HG03066 (cell line): ENCODE measurements around the gene TMEM134.

Source experiments
- ATAC-seq: cut with Tn5 transposase; IDR thresholded peaks from one replicate; pipeline ENCODE4 v1.9.1; 2021; ENCODE audit warnings: low read depth; ENCODE audit not compliant: unreplicated experiment

The TMEM134 gene

DNA sequence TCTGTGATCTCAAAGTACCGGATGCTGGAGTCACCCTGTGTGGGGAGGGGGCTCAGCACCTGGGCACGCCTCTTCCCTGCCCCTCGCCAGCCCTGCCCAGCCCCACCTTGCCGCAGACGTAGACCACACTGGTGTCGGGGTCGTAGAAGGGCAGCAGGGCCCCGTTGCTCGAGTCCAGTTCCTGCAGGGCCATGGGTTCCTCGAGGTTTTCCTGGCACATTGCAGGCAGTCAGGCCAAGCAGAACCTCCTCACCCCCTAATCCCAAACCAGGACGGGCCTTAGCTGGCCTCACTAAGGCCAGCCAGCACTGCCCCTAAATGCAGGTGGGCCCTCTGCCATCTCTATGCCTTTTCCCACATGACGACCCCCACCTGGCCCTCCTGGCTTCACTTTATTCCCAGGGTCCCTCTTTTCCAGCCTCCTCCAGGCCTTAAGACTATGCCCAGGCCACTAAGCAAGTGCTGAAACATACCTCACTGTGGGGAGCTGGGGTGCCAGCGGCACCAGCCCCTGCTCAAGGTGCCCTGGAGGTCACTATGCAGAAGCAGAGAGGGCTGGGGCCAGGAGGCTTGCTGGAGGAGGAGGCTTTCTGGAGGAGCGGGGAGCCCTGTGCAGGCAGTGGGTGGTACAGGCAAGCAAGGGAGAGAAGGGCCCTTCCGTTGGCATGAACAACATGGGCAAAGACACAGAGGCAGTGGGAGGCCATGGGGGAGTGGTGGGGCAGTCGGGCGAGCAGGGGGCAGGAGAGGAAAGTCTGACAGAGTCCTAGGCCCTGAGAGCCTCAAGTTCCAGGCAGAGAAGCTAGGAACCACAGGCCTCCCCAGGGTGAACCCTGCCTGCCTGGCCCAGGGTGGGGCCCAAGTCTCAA, 28.6 kb downstream of the TMEM134 start:
- ATAC-seq: no peak

DNA sequence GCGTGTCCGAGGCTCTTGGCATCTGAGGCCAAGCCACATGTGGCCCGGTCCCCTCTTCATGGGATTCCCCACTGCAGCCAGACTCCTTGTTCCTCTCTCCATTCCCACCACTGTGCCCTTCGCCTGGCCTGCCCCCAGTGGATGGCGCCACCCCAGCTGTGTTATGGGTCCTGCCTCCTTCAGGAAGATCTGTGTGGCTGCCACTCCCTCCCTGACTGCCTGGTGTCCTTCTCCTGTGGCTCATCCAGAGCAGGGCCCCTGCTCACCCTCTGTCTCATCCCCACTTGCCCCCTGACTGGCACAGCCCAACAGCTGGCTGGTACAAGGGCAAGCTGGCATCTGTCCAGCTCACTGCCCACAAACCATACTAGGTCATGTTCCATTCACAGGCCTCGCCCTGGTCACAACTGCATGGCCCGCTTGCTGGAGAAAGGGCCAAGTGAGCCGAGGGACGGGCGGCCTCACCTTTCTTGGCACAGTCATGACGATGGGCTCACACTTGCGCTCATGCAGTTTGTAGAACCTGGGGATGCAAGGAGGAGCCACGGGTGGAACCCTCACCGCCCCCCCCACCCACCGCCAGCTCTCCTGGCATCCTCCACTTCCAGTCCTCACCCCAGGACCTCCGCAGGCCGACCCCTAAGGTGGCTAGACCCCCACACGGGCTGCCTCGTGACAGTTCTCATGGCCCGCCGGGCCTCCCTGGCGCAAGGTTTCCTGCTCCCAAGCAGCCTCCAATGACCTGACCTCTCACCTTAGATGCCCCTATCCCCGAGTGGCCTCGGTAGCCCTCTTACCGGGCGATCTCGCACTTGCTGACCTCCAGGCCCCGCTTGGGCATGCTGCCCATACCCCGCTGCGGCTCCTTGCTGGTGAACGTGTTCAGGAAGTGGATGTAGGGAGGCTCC, 29.5 kb downstream of the TMEM134 start:
- ATAC-seq: no peak

DNA sequence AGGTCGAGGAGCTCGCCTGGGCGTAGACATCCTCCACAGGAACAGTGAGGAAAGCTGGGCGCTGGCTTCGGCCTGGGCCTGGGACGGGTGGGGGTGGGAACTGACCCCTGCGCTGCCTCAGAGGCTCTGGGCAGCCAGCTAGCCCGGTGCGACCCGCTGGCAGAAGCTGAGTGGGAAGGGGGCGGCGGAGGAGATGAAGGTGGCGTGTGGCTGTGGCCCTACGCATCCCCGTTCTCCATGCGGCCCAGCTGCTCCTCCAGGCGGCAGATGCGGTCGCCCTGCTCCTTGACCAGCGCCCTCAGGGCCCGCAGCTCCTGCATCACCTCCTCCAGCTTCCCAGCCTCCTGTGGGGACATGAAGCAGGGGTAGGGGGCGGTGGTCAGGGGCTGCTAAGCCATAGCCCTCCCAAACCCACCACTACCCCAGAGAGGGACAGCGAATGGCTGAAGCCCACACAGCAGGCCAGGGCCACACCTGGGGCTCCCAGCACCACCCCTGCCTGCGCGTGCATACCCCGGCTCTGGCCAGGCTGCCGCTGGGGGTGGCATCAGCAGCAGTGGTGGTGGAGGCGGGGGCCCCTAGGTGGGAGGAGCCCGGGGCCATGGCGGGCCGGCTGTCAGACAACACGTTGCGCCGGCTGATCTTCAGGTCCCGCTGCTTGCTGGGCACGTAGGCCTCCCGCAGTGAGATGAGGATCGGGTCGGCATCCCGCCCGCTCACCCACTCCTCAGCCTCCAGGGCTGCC, 30.7 kb downstream of the TMEM134 start:
- no peak for ATAC-seq

DNA sequence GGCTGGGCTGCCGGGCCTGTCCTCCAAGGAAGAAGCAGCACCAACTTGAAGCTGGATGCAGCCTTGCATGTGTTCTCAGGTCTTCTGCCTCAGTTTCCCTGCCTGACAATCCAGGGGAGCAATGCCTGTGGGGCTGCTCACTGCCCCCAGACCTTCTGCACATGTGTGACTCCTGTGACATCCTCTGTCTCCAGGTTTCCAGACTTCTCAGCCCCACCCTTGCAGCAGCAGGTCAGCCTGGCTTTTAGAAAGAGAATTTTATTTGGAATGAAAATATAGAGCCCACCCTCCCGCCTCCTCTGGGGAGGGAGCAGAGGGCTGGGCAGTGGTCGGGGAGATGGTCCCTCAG, 31.3 kb downstream of the TMEM134 start:
- ATAC-seq: no peak

DNA sequence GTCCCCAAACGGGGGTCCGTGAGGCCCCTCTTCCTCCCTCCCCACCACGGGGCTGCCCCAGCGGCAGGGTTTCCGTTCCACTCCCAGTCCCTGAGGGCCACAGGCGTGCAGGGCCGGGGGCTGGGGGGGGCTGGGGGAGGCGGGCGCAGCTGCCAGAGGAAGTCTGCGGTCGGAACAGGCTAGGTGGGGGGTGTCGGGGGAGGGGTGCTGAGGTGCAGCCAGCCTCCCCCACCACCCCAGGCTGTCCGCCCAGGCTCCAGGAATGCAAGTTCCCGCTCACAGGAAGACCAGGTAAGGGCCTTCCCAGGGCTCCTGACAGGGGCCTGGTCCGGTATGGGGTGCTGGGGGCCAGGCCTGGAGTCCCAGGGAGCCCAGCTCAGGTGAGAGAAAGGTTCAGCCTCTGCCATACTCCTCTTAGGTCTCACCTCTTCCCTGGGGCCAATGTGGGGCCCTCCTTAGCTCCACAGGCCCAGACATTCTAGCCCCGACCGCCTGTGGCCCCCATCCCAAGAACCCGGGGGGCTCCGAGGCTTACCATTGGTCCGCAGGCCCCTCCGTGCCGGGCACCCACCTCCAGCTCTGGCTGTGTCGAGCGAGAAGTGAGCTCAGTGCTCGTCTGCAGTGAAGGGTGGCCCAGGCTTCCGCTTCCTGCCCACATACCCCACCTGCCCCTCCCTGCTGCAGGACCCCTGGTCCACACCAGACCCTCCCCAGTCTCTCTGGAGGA, 31.8 kb downstream of the TMEM134 start, which contains the start of gene PTPRCAP:
Gene PTPRCAP, minus strand, starts transcription at position 601 of the 727 bp plus-strand sequence. Its CDS starts 63 bp downstream, at position 538.
- ATAC-seq: no peak

DNA sequence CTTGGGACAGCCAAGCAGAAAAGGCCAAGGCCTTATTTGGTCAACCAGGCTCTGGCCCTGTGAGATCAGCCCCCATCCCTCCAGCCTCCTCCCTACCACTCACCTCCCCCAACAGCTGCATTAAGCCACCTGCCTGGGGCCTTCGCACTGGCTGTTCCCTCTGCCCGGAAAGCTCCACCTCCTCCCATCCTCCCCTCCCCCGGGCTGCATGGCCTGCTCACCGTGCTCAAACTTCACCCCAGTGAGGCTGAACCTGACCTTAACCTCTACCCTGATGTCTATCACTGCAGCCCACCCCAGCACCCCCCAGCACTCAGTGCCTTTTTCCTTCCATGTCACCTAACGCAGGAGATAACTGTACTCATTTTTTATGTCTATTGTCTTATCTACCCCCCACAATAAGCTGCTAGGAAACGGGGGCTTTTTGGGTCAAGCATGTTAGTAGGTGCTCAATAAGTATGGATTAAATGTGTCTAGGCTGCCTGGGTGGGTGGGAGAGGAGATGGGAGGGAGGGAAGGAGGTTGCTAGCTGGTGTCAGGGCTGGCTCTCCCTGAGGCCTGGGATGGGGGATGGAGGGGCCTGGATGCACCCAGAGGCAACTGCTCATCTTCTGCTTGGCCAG, 32.5 kb downstream of the TMEM134 start:
- ATAC-seq: peak; percentile 57

DNA sequence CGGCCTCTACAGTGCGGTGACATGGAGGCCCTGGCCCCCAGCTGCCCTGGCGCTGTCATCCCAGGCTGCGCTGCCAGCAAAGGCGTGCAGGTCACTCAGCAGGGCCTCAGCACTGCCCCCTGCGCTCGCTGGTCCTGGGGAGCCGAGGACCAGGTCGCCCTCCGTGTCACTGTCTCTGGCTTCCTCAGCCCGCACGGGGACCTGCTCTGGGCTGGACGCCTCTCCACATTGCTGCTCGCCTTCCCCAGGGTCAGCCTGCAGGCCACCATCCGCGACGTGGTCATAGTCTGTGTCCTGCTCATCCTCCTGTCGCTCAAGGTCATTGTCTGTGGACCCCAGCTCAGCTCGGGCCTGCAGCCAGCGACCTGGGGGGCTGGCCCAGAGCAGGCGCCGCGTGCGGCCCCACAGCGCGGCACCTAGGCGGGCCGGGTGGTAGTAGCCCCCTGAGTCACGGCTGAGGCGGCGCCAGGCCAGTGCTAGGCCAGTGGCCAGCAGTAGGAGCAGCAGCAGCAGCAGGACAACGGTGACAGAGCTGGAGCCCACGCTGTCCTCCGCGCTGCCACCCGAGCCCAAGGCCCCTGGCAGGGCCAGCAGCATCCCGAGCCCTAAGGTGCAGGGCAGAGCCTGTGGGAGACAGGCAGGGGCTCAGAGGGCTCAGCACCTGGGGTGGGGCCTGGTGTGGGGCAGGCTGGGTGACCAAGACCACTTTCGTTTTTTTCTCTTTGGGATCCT, 33.2 kb downstream of the TMEM134 start:
- no peak for ATAC-seq

DNA sequence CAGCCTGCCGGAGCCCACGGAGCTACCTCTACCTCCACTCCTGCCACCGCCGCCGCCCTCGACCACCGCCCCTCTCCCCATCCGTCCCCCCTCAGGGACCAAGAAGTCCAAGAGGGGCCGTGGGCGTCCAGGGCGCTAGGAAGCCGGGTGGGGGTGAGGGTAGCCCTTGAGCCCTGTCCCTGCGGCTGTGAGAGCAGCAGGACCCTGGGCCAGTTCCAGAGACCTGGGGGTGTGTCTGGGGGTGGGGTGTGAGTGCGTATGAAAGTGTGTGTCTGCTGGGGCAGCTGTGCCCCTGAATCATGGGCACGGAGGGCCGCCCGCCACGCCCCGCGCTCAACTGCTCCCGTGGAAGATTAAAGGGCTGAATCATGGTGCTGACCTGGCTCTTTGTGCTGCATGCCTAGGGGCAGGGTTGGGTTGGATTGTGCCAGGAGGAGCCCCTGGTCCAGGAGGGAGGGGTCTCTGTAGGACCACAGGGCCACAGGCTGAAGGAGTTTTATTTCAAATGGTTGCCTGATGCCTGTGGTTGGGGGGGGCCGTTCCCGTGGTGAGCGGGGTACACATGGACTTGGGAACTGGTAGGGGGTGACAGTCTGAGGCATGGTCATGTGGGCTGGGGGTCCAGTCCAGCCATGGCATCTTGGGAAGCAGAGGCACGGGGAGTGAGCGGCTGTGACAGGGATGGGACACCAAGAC, 33.9 kb downstream of the TMEM134 start:
- no peak for ATAC-seq

DNA sequence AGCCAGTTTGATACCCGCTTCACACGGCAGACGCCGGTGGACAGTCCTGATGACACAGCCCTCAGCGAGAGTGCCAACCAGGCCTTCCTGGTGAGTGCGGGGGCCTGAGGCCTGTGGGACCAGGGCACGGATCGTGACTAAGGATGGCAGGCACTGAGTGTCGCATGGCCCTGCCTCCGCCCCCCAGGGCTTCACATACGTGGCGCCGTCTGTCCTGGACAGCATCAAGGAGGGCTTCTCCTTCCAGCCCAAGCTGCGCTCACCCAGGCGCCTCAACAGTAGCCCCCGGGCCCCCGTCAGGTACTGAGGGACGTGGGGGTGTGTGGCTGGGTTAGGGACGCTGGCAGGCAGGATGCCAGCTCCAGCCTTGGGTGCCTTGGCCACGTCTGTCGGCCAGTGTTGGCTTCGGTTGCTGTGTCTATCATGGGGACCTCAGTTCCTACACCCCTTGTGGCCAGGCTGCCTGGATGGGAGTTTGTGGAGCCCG, 34.6 kb downstream of the TMEM134 start:
- no peak for ATAC-seq

DNA sequence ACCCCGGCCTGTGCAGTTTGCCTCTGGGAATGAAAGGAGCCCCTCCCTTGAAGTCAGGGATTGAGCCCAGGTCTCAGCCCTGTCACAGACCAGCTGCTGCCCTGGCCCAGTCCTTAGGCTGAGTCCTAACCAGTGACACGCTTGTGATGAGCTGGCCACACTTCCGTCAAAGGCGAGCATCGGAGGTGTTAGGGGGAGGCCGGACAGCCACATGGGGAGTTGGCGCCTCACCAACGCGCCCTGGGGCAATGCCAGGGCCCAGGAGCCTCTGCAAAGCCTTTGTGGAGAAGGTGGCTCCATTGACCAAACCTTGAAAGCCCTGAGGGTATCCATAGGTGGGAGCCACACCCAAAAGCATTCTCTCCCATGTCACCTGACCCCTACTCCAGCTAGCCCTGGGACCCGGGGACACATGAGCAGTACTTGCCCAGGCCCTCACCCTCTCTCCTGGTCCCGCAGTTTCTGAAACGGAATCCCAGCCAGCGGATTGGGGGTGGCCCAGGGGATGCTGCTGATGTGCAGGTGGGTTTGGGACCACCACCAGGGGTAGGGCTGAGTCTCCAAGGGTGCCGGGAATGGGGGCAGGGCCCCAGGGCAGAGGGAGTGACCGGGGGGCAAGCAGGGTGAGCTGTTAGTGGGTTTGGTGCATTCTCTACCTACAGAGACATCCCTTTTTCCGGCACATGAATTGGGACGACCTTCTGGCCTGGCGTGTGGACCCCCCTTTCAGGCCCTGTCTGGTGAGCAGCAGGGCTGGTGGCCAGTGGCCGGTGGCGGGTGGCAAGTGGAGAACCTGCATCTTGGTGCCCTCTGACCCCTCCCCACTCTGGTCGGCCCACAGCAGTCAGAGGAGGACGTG, 35.3 kb downstream of the TMEM134 start:
- no peak for ATAC-seq

DNA sequence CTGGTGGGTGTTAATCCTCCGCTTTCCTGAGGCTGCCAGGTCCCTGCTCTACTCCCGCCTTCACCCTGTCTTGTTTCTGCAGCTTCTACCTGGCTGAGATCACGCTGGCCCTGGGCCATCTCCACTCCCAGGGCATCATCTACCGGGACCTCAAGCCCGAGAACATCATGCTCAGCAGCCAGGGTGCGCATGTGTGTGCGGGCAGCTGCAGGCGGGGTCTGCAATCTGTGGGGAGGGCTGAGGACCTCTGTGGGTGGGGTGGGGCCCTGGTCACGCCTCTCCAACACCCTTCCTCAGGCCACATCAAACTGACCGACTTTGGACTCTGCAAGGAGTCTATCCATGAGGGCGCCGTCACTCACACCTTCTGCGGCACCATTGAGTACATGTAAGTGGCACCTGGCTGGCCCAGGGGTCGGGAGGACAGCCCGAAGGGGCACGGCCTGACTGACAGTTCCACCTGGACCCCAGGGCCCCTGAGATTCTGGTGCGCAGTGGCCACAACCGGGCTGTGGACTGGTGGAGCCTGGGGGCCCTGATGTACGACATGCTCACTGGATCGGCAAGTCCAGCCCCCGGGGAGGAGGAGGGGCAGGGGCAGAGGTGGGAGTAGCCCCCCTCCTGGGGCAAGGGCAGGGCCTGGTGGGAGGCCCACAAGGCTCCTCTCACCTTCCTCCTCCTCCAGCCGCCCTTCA, 36.2 kb downstream of the TMEM134 start:
- no peak for ATAC-seq

DNA sequence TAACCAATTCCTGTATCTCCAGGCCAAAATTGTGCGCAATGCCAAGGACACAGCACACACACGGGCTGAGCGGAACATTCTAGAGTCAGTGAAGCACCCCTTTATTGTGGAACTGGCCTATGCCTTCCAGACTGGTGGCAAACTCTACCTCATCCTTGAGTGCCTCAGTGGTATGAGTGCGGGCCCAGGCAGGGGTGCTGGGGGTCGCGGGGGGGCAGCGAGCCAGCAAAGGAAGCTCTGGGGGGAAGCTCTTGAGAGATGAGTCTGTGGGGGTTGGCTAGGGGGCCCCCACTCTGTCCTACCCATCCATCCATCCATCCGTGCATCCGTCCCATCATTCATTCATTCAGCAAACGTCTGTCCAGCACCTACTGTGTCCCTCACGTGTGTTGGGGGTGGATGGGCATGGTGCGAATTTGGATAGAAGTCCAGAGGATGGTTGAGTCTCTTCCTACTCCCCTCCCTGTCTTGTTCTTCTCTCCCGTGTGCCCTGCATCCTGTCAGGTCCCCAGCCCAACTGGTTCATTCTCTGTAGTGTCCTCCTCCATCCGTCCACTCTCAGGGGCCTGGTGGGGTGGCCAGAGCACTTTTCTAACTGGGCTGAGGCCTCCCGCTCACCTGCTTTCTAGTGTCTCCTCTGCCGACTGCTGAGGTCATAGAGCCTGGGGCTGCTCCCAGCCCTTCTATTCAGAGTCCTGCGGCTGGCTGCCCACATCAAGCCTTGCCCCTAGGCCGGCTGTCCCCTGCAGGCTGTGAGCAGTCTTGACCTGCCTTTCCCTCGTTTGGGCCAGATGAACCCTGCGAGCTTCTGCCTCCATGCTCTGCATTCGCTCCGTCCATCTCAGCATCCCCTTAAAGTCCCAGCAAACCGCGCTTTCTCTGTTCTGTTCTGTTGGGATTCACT, 37.5 kb downstream of the TMEM134 start:
- ATAC-seq: no peak

DNA sequence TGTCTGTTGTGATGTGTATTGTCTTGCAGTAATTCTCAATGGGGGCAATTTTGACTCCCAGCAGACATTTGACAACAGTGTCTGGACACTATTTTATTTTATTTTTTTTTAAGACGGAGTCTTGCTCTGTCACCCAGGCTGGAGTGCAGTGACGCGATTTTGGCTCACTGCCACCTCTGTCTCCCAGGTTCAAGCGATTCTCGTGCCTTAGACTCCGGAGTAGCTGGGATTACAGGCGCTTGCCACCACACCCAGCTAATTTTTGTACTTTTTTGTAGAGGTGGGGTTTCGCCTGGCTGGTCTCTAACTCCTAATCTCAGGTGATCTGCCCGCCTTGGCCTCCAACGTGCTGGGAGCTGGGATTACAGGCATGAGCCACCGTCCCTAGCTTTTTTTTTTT, 39.3 kb downstream of the TMEM134 start:
- no peak for ATAC-seq

DNA sequence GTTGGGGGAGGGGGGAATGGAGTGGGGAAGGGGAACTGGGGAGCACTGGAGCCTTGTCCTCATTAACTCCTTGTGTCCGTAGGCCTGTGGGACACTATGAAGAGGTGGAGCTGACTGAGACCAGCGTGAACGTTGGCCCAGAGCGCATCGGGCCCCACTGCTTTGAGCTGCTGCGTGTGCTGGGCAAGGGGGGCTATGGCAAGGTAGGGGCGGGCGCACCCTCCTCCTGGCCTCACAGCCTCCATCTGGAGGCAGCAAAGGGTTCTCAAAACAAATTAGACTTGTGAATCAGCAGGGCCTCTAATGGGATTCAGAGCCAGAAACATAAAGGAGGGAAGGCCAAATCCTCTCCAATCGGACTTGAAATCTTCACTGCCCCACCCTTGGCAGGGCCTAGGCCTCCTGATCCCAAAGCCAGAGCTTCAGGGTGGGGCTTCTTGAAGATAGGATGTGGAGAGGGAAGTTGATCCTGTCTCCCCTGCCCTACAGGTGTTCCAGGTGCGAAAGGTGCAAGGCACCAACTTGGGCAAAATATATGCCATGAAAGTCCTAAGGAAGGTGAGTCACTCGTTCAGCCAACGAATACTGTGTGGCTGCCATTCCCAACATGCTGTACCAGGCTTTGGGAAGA, 39.9 kb downstream of the TMEM134 start:
- ATAC-seq: no peak
